ENCODE data around the gene MRPS34.

MRPS34 gene

GRCh38 chr16:1723450-1724147, 49.3 kb downstream of the MRPS34 start:
- peak; percentile 64 for DNase-seq
